HTR-8/SVneo (cell line): ENCODE results near the gene UBE2L3.
"Not testable (repeated sequence)": the region's sequence is repeated elsewhere in the genome, so short reads cannot be mapped to it uniquely, and the experiment has no call there.

Experiments used
- DNase-seq: peaks from one replicate; pipeline ENCODE4 v3.0.0; 2011; ENCODE audit warnings: low spot score, mixed read lengths; ENCODE audit not compliant: insufficient read length
- FAIRE-seq: peaks from 2 replicates; lab custom pipeline; 2011; peaks lifted over from hg19 to GRCh38; lab: Jason Lieb, UNC

Gene UBE2L3

GRCh38 chr22:21596356-21597135 is 29.0 kb downstream of the UBE2L3 start:
- DNase-seq, FAIRE-seq: not testable (repeated sequence)

- DNase-seq (no peak), FAIRE-seq (no peak)
Observed at GRCh38 chr22:21598302-21598701, 30.8 kb downstream of the UBE2L3 start.

- FAIRE-seq, result no peak
- no peak for DNase-seq
Observed at GRCh38 chr22:21599053-21599893, 31.8 kb downstream of the UBE2L3 start.

- DNase-seq (no peak), FAIRE-seq (no peak)
Observed at GRCh38 chr22:21602579-21602978, 35.1 kb downstream of the UBE2L3 start.

GRCh38 chr22:21603973-21604372 is 36.5 kb downstream of the UBE2L3 start:
- FAIRE-seq, result no peak
- DNase-seq, result no peak

- FAIRE-seq (no peak), DNase-seq (no peak)
Observed at GRCh38 chr22:21605887-21606564, 38.5 kb downstream of the UBE2L3 start.

- no peak for FAIRE-seq
Observed at GRCh38 chr22:21606775-21607174, 39.3 kb downstream of the UBE2L3 start.

GRCh38 chr22:21609556-21610157 is 42.1 kb downstream of the UBE2L3 start:
- not testable (repeated sequence) for FAIRE-seq, DNase-seq

More at GRCh38 chr22:21606775-21607174, 39.3 kb downstream of the UBE2L3 start:
- DNase-seq, result no peak

GRCh38 chr22:21611210-21611977 is 43.9 kb downstream of the UBE2L3 start:
- FAIRE-seq (no peak), DNase-seq (no peak)

- no peak for FAIRE-seq
- DNase-seq, result no peak
Observed at GRCh38 chr22:21612858-21613257, 45.3 kb downstream of the UBE2L3 start.

GRCh38 chr22:21613553-21614233 is 46.2 kb downstream of the UBE2L3 start:
- no peak for DNase-seq
- no peak for FAIRE-seq

- no peak for FAIRE-seq
Observed at GRCh38 chr22:21615731-21616130, 48.2 kb downstream of the UBE2L3 start.

GRCh38 chr22:21617337-21617736 is 49.8 kb downstream of the UBE2L3 start:
- DNase-seq, FAIRE-seq: not testable (repeated sequence)

More at GRCh38 chr22:21615731-21616130, 48.2 kb downstream of the UBE2L3 start:
- no peak for DNase-seq

- FAIRE-seq, result no peak
Observed at GRCh38 chr22:21621025-21621424, 53.5 kb downstream of the UBE2L3 start.

GRCh38 chr22:21622011-21622918 is 54.8 kb downstream of the UBE2L3 start:
- FAIRE-seq (no peak), DNase-seq (no peak)

More at GRCh38 chr22:21621025-21621424, 53.5 kb downstream of the UBE2L3 start:
- DNase-seq, result no peak

- FAIRE-seq (no peak), DNase-seq (no peak)
Observed at GRCh38 chr22:21622919-21623647, 55.6 kb downstream of the UBE2L3 start.

GRCh38 chr22:21623648-21623970 is 56.1 kb downstream of the UBE2L3 start:
- FAIRE-seq (no peak), DNase-seq (no peak)
